T-helper 2 cell treated with Interferon-gamma antibody and Interleukin-4, amounts not matched to agents 5 μg/mL and 100 μg/mL, for 36 hours (primary cell): ENCODE data around the gene OMG.
"Not testable (repeated sequence)": the region's sequence is repeated elsewhere in the genome, so short reads cannot be mapped to it uniquely, and the experiment has no call there.

Experiments
- DNase-seq: peaks from one replicate; pipeline ENCODE4 v3.0.0; 2021; ENCODE audit warnings: low spot score
- H3K27ac Mint-ChIP-seq: one replicate; pipeline ENCODE4 v1.8.0; 2021; ENCODE audit warnings: mild to moderate bottlenecking, mixed read lengths
- H3K27me3 Mint-ChIP-seq: one replicate; pipeline ENCODE4 v1.8.0; 2021; ENCODE audit warnings: low read depth, mixed read lengths
- H3K36me3 Mint-ChIP-seq: one replicate; pipeline ENCODE4 v1.8.0; 2021; ENCODE audit warnings: low read depth, mixed read lengths
- H3K4me1 Mint-ChIP-seq: one replicate; pipeline ENCODE4 v1.8.0; 2021; ENCODE audit warnings: low read depth, mixed read lengths
- H3K4me3 Mint-ChIP-seq: one replicate; pipeline ENCODE4 v1.8.0; 2022; ENCODE audit warnings: mild to moderate bottlenecking, moderate library complexity, mixed read lengths
- H3K9me3 Mint-ChIP-seq: one replicate; pipeline ENCODE4 v1.8.0; 2021; ENCODE audit warnings: mixed read lengths

OMG gene

GRCh38 chr17:31297090-31297489 lies at the start of gene OMG:
OMG (minus strand) TSS chr17:31297239; CDS start chr17:31296331, 908 bp downstream.
- peaks cover 6% of the 10 kb centered on the region for H3K36me3 Mint-ChIP-seq
- no peaks in the 10 kb centered on the region for H3K9me3 Mint-ChIP-seq
- peaks cover 3% of the 10 kb centered on the region for H3K4me1 Mint-ChIP-seq
- H3K4me3 Mint-ChIP-seq, result no peak within 1 kb of the TSS
- H3K27ac Mint-ChIP-seq, result no peak within 1 kb of the TSS
- no peak for DNase-seq
- no peaks in the 10 kb centered on the region for H3K27me3 Mint-ChIP-seq

DNA sequence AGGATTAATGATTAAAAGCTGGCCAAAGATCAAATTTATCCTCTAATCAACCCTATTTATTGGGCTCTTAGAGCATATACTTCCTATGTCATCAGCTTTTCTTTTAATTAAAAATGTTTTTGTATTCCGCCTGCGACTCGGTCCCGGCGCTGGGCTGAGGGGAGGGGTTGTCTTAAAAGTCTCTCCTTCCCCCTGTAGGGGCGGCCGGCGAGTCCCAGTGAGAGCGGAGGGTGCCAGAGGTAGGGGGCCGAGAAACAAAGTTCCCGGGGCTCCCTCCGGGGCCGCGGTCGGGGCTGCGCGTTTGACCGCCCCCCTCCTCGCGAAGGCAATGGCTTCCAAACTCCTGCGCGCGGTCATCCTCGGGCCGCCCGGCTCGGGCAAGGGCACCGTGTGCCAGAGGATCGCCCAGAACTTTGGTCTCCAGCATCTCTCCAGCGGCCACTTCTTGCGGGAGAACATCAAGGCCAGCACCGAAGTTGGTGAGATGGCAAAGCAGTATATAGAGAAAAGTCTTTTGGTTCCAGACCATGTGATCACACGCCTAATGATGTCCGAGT lies 48.2 kb upstream of the OMG start:
- DNase-seq, H3K27me3 Mint-ChIP-seq, H3K4me1 Mint-ChIP-seq, H3K36me3 Mint-ChIP-seq, H3K27ac Mint-ChIP-seq, H3K9me3 Mint-ChIP-seq, H3K4me3 Mint-ChIP-seq: not testable (repeated sequence)

GRCh38 chr17:31339906-31340661 lies 43.0 kb upstream of the OMG start:
- Mint-ChIP-seq H3K9me3 (no peaks in the 10 kb centered on the region), H3K27ac (no peak overlapping the region), H3K36me3 (peaks cover 12% of the 10 kb centered on the region), H3K4me3 (no peak overlapping the region), H3K4me1 (no peaks in the 10 kb centered on the region), H3K27me3 (no peaks in the 10 kb centered on the region)
- DNase-seq, result no peak

DNA sequence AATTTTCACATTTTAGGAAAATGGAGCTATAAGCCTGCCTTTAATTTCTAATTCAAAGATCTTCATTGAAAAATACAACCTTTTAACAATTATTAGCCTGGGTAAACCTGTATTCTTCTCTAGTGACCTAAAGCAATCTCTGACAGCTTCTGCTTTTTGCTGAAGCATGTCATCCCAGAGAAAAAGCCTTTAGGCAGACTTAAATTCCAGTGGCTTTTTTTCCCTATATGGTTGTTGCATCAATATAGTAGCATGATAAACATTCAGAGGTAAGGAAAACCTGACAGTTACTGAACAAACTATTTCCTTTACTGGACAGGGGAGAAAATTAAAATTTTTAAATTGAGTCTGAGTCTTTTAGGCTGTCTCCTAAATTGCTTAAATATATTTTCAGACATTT lies 32.2 kb upstream of the OMG start:
- H3K9me3 Mint-ChIP-seq, result no peaks in the 10 kb centered on the region
- H3K36me3 Mint-ChIP-seq, result peaks cover 16% of the 10 kb centered on the region
- no peak overlapping the region for H3K4me3 Mint-ChIP-seq
- no peak overlapping the region for H3K27ac Mint-ChIP-seq
- H3K27me3 Mint-ChIP-seq, result no peaks in the 10 kb centered on the region
- DNase-seq, result no peak
- H3K4me1 Mint-ChIP-seq, result peaks cover 6% of the 10 kb centered on the region

GRCh38 chr17:31328160-31328535 lies 31.1 kb upstream of the OMG start:
- Mint-ChIP-seq H3K4me1 (peaks cover 10% of the 10 kb centered on the region), H3K27me3 (no peaks in the 10 kb centered on the region), H3K36me3 (peaks cover 16% of the 10 kb centered on the region), H3K4me3 (no peak overlapping the region), H3K27ac (no peak overlapping the region), H3K9me3 (no peaks in the 10 kb centered on the region)
- DNase-seq, result no peak

GRCh38 chr17:31327534-31328159 lies 30.6 kb upstream of the OMG start:
- no peak for DNase-seq
- H3K4me1 Mint-ChIP-seq, result peaks cover 12% of the 10 kb centered on the region
- no peak overlapping the region for H3K4me3 Mint-ChIP-seq
- H3K27me3 Mint-ChIP-seq, result no peaks in the 10 kb centered on the region
- no peaks in the 10 kb centered on the region for H3K9me3 Mint-ChIP-seq
- peaks cover 16% of the 10 kb centered on the region for H3K36me3 Mint-ChIP-seq
- H3K27ac Mint-ChIP-seq, result no peak overlapping the region

GRCh38 chr17:31323551-31323950 lies 26.5 kb upstream of the OMG start:
- Mint-ChIP-seq H3K36me3 (peaks cover 25% of the 10 kb centered on the region), H3K4me3 (no peak overlapping the region)
- no peak for DNase-seq

GRCh38 chr17:31321966-31322365 lies 24.9 kb upstream of the OMG start:
- H3K27ac Mint-ChIP-seq, result peak overlapping the region; percentile 94
- H3K9me3 Mint-ChIP-seq, result no peaks in the 10 kb centered on the region
- peak overlapping the region; percentile 86 for H3K4me3 Mint-ChIP-seq
- peaks cover 29% of the 10 kb centered on the region for H3K36me3 Mint-ChIP-seq
- DNase-seq, result no peak
- H3K4me1 Mint-ChIP-seq, result peaks cover 24% of the 10 kb centered on the region
- H3K27me3 Mint-ChIP-seq, result no peaks in the 10 kb centered on the region

More at GRCh38 chr17:31323551-31323950, 26.5 kb upstream of the OMG start:
- peak overlapping the region; percentile 49 for H3K27ac Mint-ChIP-seq
- no peaks in the 10 kb centered on the region for H3K27me3 Mint-ChIP-seq
- H3K9me3 Mint-ChIP-seq, result no peaks in the 10 kb centered on the region
- peaks cover 22% of the 10 kb centered on the region for H3K4me1 Mint-ChIP-seq

GRCh38 chr17:31321481-31321880 lies 24.4 kb upstream of the OMG start, which contains the start of gene EVI2A:
EVI2A (minus strand) TSS chr17:31321622; CDS start chr17:31319013, 2,609 bp downstream.
- Mint-ChIP-seq H3K27ac (peak within 1 kb of the TSS; percentile 94), H3K27me3 (no peaks in the 10 kb centered on the region), H3K4me3 (peak within 1 kb of the TSS; percentile 86), H3K4me1 (peaks cover 27% of the 10 kb centered on the region), H3K9me3 (no peaks in the 10 kb centered on the region), H3K36me3 (peaks cover 33% of the 10 kb centered on the region)
- DNase-seq, result peak; percentile 83

DNA sequence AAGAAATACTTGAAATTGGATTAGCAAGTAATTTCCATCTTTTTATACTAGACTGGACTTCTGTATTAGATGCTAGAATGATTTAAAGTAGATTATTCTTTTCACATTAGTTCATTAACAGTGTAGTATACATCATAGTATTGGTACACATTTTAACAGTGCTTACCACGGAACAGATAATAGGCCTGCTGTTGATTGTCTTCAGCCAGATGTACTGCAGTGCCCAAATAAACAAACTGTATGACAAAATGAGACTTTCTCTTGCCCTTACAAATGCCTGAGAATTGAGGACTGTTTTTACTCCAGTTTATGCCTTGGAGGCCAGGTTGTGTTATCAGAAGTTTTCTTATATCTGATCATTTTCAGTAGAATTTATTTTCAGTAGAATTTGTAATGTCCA lies 23.8 kb upstream of the OMG start:
- peak overlapping the region; percentile 94 for H3K27ac Mint-ChIP-seq
- H3K9me3 Mint-ChIP-seq, result no peaks in the 10 kb centered on the region
- peaks cover 30% of the 10 kb centered on the region for H3K4me1 Mint-ChIP-seq
- no peak for DNase-seq
- H3K36me3 Mint-ChIP-seq, result peaks cover 37% of the 10 kb centered on the region
- H3K27me3 Mint-ChIP-seq, result no peaks in the 10 kb centered on the region
- peak overlapping the region; percentile 86 for H3K4me3 Mint-ChIP-seq

DNA sequence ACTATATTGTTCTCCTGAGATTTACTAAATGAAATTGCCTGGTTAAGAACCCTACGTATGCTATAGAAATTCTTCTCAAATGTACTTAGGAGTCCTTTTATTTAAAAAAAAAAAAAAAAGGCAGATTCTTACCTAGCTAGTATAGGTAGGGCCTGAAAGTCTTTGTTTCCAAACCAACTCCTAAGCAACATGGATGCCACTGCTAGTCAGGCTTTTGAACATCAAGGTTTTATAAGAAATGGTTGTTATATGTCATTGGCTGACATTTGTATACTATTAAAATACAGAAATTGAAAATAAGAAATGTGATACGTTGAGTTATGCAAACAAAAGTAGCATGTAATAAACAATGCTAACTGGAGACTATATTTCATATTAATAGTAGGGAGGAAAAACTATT lies 23.2 kb upstream of the OMG start:
- H3K4me3 Mint-ChIP-seq, result peak overlapping the region; percentile 86
- DNase-seq, result no peak
- H3K36me3 Mint-ChIP-seq, result peaks cover 37% of the 10 kb centered on the region
- no peaks in the 10 kb centered on the region for H3K9me3 Mint-ChIP-seq
- H3K4me1 Mint-ChIP-seq, result peaks cover 34% of the 10 kb centered on the region
- peak overlapping the region; percentile 94 for H3K27ac Mint-ChIP-seq
- no peaks in the 10 kb centered on the region for H3K27me3 Mint-ChIP-seq

GRCh38 chr17:31318851-31319661 lies 22.0 kb upstream of the OMG start:
- Mint-ChIP-seq H3K9me3 (no peaks in the 10 kb centered on the region), H3K27me3 (no peaks in the 10 kb centered on the region), H3K4me1 (peaks cover 44% of the 10 kb centered on the region), H3K27ac (peak overlapping the region; percentile 94), H3K36me3 (peaks cover 44% of the 10 kb centered on the region), H3K4me3 (peak overlapping the region; percentile 86)
- no peak for DNase-seq

GRCh38 chr17:31318298-31318801 lies 21.3 kb upstream of the OMG start:
- peak overlapping the region; percentile 86 for H3K4me3 Mint-ChIP-seq
- H3K4me1 Mint-ChIP-seq, result peaks cover 41% of the 10 kb centered on the region
- no peaks in the 10 kb centered on the region for H3K27me3 Mint-ChIP-seq
- H3K36me3 Mint-ChIP-seq, result peaks cover 45% of the 10 kb centered on the region
- H3K9me3 Mint-ChIP-seq, result no peaks in the 10 kb centered on the region
- DNase-seq, result peak; percentile 66
- peak overlapping the region; percentile 94 for H3K27ac Mint-ChIP-seq
